ENCODE results near the gene GPR21.

GPR21 gene

DNA sequence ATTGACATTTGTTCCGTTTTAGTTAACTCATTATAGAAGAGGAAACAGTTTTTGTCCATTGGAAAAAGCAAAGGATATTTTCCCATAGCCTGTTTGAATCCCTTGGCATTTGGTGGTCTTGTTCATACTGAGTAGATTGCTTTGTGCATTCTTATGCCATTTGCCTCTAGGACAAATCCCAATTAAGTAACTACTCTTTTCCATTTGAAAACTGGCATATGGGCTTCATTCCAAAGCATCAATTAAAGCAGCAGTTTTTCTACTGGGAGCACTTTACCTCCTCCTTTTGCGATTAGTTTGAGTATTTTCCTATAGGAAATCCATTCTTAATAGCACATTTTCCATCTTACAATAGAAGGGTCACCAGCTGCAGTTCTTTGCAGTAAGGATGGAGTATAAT is 31.2 kb downstream of the GPR21 start:
- H3K27ac ChIP-seq: no peak overlapping the region
- TF ChIP-seq, protein P1, sequence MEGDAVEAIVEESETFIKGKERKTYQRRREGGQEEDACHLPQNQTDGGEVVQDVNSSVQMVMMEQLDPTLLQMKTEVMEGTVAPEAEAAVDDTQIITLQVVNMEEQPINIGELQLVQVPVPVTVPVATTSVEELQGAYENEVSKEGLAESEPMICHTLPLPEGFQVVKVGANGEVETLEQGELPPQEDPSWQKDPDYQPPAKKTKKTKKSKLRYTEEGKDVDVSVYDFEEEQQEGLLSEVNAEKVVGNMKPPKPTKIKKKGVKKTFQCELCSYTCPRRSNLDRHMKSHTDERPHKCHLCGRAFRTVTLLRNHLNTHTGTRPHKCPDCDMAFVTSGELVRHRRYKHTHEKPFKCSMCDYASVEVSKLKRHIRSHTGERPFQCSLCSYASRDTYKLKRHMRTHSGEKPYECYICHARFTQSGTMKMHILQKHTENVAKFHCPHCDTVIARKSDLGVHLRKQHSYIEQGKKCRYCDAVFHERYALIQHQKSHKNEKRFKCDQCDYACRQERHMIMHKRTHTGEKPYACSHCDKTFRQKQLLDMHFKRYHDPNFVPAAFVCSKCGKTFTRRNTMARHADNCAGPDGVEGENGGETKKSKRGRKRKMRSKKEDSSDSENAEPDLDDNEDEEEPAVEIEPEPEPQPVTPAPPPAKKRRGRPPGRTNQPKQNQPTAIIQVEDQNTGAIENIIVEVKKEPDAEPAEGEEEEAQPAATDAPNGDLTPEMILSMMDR (conservative IDR thresholded peaks at IDR 0.05): no peak
- TF ChIP-seq ZFX (IDR thresholded peaks at IDR 0.05): no peak

DNA sequence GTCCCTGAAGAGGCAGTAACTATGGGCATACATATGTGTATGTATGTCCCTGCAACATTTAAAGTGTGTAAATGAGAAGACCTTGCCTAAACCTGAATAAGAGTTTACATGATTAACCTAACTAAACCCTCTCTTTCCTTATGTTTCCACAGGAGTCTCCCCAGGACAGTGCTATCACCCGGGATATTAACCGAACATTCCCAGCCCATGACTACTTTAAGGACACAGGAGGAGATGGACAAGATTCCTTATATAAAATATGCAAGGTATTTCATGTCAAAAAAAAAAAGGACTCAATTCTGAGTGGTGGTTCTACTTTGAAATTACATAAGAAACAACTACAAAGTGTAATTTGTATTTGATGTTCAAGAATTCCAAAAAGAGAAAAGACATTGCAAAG is 31.7 kb downstream of the GPR21 start:
- no peak overlapping the region for H3K27ac ChIP-seq
- no peak for TF ChIP-seq ZFX (IDR thresholded peaks at IDR 0.05)
- TF ChIP-seq, protein P1 (conservative IDR thresholded peaks at IDR 0.05): no peak

DNA sequence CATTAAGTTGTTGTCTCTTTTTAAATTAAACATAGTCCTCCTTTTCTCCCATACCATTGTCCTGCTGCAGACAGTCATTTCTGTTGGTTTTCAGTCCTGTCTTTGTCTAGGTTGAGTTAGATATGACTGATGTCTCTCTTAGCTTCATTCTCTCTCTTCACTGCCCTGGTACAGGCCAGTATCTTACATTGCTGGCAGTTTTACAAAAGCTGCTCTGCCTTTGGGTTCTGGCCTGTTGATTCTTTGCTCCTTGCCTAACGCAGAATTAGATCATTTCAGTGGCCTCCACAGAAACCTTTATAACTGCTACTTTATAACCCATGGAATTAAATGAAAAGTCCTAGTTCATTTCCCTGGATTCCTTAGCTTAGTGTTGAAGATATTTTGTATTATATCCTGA is 33.7 kb downstream of the GPR21 start:
- H3K27ac ChIP-seq: no peak overlapping the region
- TF ChIP-seq, protein P1 (conservative IDR thresholded peaks at IDR 0.05): no peak
- no peak for TF ChIP-seq ZFX (IDR thresholded peaks at IDR 0.05)

DNA sequence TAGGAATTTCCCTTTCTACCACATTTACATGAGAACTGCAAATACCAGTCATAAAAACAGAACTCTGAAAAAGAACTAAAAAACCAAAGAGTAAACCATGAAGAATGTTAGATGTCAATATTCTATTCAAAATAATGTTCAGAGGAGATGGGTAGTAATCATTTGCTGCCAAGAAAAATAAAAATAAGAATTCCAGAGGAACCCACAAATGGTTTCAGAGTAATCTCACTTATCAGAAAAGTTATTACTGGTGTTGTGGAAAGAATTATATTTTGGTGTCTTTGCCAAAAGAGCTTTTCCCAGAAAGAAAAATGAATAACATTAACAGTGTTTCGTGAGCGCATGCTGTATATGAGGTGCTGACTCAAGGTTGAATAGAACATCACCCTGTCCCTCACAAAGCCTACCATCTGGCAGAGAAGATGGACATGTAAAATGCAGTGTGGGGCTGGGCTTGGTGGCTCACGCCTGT is 35.6 kb downstream of the GPR21 start:
- no peak overlapping the region for H3K27ac ChIP-seq
- no peak for TF ChIP-seq ZFX (IDR thresholded peaks at IDR 0.05)
- TF ChIP-seq, protein P1 (conservative IDR thresholded peaks at IDR 0.05): no peak

DNA sequence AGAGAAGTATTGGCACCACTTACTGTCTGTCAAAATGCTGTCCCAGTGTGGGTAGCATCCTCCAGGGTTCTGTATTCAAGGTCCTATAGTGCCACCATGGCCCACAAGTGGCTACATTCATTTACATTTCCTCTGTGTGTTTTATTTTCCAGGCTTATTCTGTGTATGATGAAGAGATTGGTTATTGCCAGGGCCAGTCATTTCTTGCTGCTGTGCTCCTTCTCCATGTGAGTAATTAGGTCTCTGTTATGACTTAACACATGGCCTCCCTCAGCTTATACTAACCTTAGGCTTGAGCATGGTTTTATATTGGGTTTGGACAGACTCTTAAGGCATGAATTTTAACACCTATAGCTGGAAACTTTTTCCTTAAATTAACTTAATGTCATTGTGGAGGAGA is 36.7 kb downstream of the GPR21 start:
- TF ChIP-seq, protein P1 (conservative IDR thresholded peaks at IDR 0.05): no peak
- TF ChIP-seq ZFX (IDR thresholded peaks at IDR 0.05): no peak
- H3K27ac ChIP-seq: no peak overlapping the region

DNA sequence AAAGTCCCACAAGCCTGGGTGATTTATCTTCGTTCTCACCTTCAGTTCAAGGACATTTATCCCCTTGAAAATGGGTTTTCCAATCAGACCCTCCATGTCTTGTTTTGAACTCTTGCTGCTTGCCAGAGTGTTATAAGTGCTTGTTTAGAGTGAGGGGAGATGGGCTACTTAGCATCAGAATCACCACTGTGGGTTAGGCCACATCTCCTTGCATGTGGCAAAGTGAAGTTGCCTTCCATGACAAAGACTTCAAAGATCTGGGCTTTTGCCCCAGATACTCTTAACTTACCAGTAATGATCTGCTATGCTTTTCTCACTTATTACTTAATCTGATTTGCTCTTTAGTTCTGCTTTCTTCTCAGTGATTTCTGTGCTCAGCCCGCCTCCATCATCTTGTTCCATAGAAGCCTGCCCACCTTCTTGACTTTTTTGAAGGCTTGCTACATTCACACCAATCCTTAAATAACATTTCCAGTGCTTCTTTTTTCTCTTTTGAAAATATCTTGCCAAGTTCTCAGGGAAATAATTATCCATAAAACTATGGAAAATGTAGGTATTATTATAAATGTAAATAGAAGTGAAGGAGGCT is 39.0 kb downstream of the GPR21 start:
- TF ChIP-seq, protein P1 (conservative IDR thresholded peaks at IDR 0.05): no peak
- TF ChIP-seq ZFX (IDR thresholded peaks at IDR 0.05): no peak
- H3K27ac ChIP-seq: no peak overlapping the region

DNA sequence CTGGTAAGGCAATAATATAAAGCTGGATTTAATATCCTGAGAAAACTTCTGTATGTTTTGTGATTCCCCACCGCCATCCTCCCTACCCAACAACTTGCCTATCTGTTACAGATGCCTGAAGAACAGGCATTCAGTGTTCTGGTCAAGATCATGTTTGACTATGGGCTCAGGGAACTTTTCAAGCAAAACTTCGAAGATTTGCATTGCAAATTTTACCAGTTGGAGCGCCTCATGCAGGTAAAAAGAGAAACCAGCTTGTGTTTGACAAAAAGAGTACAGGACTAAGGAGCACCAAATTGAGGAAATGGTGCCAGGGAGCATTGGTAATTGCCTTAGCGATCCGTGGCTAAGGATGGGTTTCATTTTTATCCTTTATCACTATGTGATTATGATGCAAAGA is 40.0 kb downstream of the GPR21 start:
- no peak overlapping the region for H3K27ac ChIP-seq
- TF ChIP-seq ZFX (IDR thresholded peaks at IDR 0.05): no peak
- TF ChIP-seq, protein P1 (conservative IDR thresholded peaks at IDR 0.05): no peak

All from C4-2B (cell line).